KBM-7 (cell line): Measurements from ENCODE around the gene CARMIL1.

Experiments
- DNase-seq: peaks from one replicate; pipeline ENCODE4 v3.0.0-alpha.2; 2015
- in situ Hi-C: fragments of 300-500 bp; cut with MboI; formaldehyde crosslinking; loops from 2 replicates; pipeline ENCODE4 v1.14.3; 2020; ENCODE audit warnings: low sequenced_read_pairs, low pct_unique_long_range_greater_than_20kb, mixed read lengths

Gene CARMIL1

GRCh38 chr6:25302151-25302550, 23.0 kb downstream of the CARMIL1 start:
- DNase-seq, result no peak
- in situ Hi-C loops, result no loop called here

- DNase-seq, result no peak
Observed at GRCh38 chr6:25302677-25303128, 23.5 kb downstream of the CARMIL1 start.

GRCh38 chr6:25303254-25303653, 24.1 kb downstream of the CARMIL1 start:
- in situ Hi-C loops, result no loop called here
- DNase-seq, result no peak

More at GRCh38 chr6:25302677-25303128, 23.5 kb downstream of the CARMIL1 start:
- in situ Hi-C loops, result no loop called here

- DNase-seq, result no peak
- in situ Hi-C loops, result no loop called here
Observed at GRCh38 chr6:25306379-25306778, 27.2 kb downstream of the CARMIL1 start.

- no peak for DNase-seq
- in situ Hi-C loops, result no loop called here
Observed at GRCh38 chr6:25307805-25308494, 28.8 kb downstream of the CARMIL1 start.

- DNase-seq, result no peak
- in situ Hi-C loops, result no loop called here
Observed at GRCh38 chr6:25309886-25310285, 30.7 kb downstream of the CARMIL1 start.

- in situ Hi-C loops, result no loop called here
- DNase-seq, result no peak
Observed at GRCh38 chr6:25311331-25311840, 32.2 kb downstream of the CARMIL1 start.

GRCh38 chr6:25312034-25312620, 33.0 kb downstream of the CARMIL1 start:
- in situ Hi-C loops, result no loop called here
- no peak for DNase-seq

GRCh38 chr6:25312703-25313102, 33.5 kb downstream of the CARMIL1 start:
- in situ Hi-C loops, result no loop called here
- peak; percentile 21 for DNase-seq

GRCh38 chr6:25314509-25315175, 35.5 kb downstream of the CARMIL1 start:
- DNase-seq, result no peak
- in situ Hi-C loops, result no loop called here

GRCh38 chr6:25315194-25316177, 36.3 kb downstream of the CARMIL1 start:
- in situ Hi-C loops, result no loop called here
- no peak for DNase-seq

- in situ Hi-C loops, result no loop called here
- no peak for DNase-seq
Observed at GRCh38 chr6:25316626-25317025, 37.5 kb downstream of the CARMIL1 start.

- DNase-seq, result no peak
- in situ Hi-C loops, result no loop called here
Observed at GRCh38 chr6:25318589-25318988, 39.4 kb downstream of the CARMIL1 start.

GRCh38 chr6:25320459-25320858, 41.3 kb downstream of the CARMIL1 start:
- DNase-seq, result no peak
- in situ Hi-C loops, result no loop called here

- no peak for DNase-seq
- in situ Hi-C loops, result no loop called here
Observed at GRCh38 chr6:25322692-25323091, 43.5 kb downstream of the CARMIL1 start.

GRCh38 chr6:25324066-25324762, 45.0 kb downstream of the CARMIL1 start:
- no peak for DNase-seq
- in situ Hi-C loops, result no loop called here

GRCh38 chr6:25326126-25326525, 47.0 kb downstream of the CARMIL1 start:
- in situ Hi-C loops, result no loop called here
- DNase-seq, result no peak

GRCh38 chr6:25326960-25327359, 47.8 kb downstream of the CARMIL1 start:
- in situ Hi-C loops, result no loop called here
- no peak for DNase-seq

GRCh38 chr6:25327432-25327831, 48.3 kb downstream of the CARMIL1 start:
- in situ Hi-C loops, result no loop called here
- DNase-seq, result no peak
